Activated T-cell treated with anti-CD3 and anti-CD28 coated beads, Interleukin-2, amount 50 U/mL, for 48 hours (primary cell): ENCODE results near the gene SLA2.
"Not testable (repeated sequence)": the region's sequence is repeated elsewhere in the genome, so short reads cannot be mapped to it uniquely, and the experiment has no call there.

Experiments used
- DNase-seq, 2 experiments: peaks; one replicate each; pipeline ENCODE4 v3.0.0-alpha.2; 2020

The SLA2 gene

GRCh38 chr20:36644706-36645095 is 1.3 kb downstream of the SLA2 start:
- DNase-seq = no peak

GRCh38 chr20:36644032-36644705 is 1.8 kb downstream of the SLA2 start:
- DNase-seq = peak; percentile 81 to 82

DNA sequence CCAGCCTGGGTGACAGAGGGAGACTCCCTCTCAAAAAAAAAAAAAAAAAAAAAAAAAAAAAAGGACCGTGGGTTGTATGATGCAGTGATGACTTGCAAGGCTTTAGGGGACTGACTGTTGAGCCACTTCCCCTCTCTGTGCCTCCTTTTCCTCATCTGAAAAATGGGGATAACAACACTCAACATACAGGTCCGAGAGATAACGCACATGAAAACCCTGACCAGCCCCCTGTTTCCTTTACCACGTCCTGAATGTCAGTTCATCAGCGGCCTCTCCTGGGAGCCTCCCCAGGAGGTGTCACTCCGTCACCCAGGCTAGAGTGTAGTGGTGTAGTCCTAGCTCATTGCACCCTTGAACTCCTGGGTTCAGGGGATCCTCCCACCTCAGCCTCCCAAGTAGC is 3.9 kb downstream of the SLA2 start:
- peak in 1 of 2 experiments; percentile 46 for DNase-seq

- no peak for DNase-seq
These were observed 4.5 kb downstream of the SLA2 start for GRCh38 chr20:36641506-36641843.

GRCh38 chr20:36638876-36639400 is 7.1 kb downstream of the SLA2 start:
- not testable (repeated sequence) for DNase-seq

DNA sequence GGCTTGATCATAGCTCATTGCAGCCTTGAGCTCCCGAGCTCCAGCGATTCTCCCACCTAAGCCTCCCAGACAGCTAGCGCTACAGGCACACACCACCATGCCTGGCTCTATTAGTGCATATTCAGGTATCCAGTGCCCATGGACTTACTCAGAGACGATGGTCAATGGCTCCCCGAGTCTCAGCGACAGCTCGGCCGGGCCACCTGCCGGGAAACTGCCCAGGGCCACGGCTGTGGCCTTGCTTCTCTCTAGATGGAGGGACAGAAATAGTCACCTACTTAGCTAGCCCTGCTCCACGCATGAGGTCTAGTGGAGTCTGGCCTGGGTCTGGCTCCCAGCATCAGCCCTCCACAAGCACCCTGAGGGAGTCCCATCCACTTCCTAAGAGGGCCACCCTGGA is 11.7 kb downstream of the SLA2 start:
- DNase-seq = no peak

GRCh38 chr20:36633285-36633772 is 12.7 kb downstream of the SLA2 start:
- no peak for DNase-seq

DNA sequence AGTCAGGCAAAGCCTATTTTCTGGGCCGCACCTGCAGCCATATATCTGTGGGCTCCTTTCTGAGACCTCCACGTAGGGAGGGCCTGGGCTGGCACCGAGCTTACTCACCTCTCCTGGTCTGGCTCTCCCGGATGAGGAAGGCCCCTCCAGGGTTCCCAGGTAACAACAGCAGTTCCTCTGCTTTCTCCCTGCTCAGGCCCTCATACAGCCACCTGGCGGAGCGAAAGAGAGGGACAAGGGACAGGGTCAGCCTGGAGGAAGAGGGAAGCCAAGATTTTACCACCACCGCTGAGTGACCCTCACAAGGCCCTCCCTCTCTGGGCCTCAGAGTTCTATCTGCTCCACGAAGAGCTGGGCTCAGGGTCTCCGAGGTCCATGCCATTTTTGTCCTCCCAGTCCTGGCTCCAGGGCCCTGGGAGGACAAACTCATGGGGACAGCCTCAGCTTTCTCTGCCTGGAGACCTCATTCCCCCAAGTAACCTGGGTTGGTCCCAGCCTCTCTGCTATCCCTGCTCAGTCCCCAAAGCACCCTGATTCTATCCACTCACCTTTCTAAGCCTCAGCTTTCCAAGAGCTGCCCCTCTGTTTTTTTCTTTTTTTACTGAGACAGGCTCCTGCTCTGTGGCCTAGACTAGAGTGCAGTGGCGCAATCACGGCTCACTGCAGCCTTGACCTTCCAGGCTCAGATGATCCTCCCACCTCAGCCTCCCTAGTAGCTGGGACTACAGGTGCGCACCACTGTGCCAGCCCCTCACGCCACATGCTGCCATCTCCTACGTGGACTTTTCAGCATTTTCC is 13.3 kb downstream of the SLA2 start:
- no peak for DNase-seq

GRCh38 chr20:36632147-36632486 is 13.9 kb downstream of the SLA2 start:
- DNase-seq = no peak

DNA sequence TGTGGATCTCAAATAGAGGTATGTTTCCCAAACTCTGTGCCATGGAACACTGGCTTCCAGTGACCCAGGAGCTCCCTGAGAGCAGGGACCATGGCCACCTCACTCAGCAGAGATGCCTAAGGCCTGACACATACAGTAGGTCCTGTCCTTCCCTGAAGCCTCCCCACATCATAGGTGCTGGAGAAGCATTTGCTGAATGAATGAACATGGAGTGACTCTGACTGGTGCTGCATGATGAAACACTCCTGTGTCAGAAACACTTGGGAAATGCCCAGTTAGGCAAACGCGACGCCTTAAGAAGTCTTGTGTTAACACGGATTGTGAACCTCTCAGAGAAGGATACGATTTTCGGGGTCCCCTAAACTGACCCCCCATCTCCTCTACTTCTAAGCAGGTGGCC is 14.3 kb downstream of the SLA2 start:
- no peak for DNase-seq

DNA sequence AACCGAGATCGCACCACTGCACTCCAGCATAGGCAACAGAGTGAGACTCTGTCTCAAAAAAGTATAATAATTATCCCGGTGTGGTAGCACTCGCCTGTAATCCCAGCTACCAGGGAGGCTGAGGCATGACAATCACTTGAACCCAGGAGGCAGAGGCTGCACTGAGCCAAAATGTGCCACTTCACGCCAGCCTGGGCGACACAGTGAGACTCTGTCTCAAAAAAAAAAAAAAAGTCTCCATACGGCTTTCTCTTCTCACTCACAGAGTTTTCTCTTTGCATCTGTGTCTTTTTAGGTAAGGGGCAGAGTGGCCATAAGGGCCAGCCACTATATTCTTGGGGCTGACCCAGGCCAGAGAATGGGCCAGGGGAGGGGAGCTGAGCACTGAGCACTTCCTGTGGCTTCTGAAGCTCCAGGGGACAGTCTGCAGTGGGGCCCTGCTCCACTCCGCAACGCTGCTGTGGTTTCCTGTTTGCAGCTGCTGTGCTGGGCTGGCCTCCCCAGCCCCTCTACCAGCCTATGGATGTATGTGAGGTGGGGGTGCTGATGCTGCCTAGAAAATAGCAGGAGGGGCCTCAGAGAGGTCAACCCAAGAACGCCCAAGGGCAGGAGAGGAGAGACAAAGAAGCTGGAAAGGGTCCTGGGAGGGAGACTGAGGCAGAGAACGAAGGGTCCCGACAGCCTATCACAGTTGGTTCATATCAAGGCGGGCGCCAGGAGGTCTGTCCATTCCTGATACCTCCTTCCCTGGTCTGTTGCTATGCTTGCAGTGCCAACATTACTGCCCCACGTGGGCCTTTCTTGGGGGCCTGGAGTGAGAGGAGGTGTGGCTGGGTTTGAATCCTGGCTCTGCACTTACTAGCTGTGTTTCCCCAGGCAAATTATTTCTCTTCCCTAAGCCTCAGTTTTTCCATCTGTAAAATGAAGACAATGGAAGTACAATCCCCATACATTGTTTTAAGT is 16.0 kb downstream of the SLA2 start:
- DNase-seq = peak; percentile 52 to 71

DNA sequence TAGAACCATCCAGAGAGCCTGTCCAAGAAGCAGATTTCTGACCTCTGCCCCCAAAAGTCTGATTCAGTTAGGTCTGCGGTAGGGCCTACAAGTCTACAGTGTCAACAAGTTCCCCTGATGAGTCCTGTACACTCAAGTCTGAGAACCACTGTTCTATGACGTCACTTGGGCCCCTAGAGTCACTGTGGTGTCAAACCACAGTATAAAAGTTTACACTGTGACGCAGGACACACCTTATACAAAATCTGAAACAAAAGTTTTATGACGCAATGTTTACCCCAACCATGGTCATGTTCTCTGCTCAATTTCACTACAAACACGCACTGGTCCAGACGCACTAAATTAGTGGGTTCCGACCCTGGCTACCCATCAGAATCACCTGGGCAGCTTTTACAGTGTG is 17.9 kb downstream of the SLA2 start:
- DNase-seq = no peak

GRCh38 chr20:36624944-36625324 is 21.1 kb downstream of the SLA2 start:
- no peak for DNase-seq

GRCh38 chr20:36624068-36624943 is 21.7 kb downstream of the SLA2 start:
- no peak for DNase-seq

GRCh38 chr20:36623444-36623843 is 22.6 kb downstream of the SLA2 start:
- DNase-seq = no peak

GRCh38 chr20:36620917-36621316 is 25.1 kb downstream of the SLA2 start:
- DNase-seq = no peak

GRCh38 chr20:36614781-36615557 is 31.0 kb downstream of the SLA2 start:
- no peak for DNase-seq

DNA sequence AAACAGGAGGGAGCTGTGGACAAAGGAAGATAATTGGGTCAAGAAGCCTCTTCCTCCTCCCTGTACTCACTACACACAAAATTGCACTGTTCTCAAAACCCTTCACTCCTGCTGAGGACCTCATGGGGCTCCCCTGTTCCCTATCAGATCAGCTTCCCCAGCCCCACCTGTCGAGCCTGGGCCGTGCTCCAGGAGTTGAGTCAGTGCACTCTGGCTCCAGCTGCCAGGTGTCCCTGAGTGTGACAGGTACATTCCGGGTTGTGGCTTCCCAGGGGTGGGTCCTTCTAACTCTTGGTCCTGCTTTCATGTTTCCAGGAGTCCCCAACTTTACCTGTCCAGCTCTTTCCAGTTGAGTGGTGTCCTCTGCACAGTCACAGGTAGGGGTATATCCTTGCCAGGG is 32.0 kb downstream of the SLA2 start:
- DNase-seq = no peak

DNA sequence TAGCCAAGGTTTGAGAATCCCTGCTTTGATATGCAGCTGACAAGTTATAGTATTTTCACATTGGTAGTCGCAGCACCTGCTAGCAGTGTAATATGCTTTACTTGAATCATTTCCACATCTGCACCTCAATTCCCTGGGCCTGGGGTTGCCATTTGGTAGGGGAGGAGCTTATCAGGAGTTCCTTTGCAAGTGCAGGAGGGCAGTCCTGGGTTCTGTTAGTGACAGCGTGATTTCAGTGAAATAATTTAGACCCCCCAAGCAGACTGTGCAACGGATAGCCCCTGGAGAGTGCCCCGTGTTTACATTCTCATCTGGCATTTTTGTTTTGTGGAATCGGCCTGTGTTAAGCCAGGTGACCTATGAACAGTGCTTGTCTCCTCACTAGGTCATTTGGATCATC is 34.4 kb downstream of the SLA2 start:
- DNase-seq = no peak

DNA sequence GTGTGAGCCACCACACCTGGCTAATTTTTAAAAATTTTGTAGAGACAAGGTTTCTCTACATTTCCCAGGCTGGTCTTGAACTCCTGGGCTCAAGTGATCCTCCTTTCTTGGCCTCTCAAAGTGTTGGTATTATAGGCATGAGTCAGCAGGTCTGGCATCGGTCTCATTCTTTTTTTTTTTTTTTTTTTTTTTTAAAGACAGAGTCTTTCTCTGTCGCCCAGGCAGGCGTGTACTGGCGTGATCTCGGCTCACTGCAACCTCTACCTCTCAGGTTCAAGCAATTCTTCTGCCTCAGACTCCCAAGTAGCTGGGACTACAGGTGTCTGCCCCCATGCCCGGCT is 37.6 kb downstream of the SLA2 start:
- DNase-seq = not testable (repeated sequence)

- DNase-seq = no peak
These were observed 38.2 kb downstream of the SLA2 start for GRCh38 chr20:36607586-36608387.
